ENCODE results near the gene RPTOR. TPM values are rescaled to one million over a fixed set of nuclear protein-coding genes. Genes with fewer than 3 reads are reported as not detected.

RPTOR gene
- total RNA-seq, 1 donor from 2014 or later: 53.7 TPM

- TF ChIP-seq CTCF (IDR thresholded peaks at IDR 0.05; ENCODE audit: unreplicated experiment): no peak
- no peak for DNase-seq (ENCODE audit: low spot score in 2 of 2, unreplicated experiment in 2 of 2)
- Mint-ChIP-seq H3K4me1 (peaks cover 10% of the 10 kb centered on the region), H3K36me3 (no peaks in the 10 kb centered on the region), H3K9me3 (no peaks in the 10 kb centered on the region), H3K27ac (no peak overlapping the region), H3K4me3 (no peak overlapping the region), H3K27me3 (ENCODE audit: low read depth) (no peaks in the 10 kb centered on the region)
These were observed 73.7 kb downstream of the RPTOR start for GRCh38 chr17:80618304-80618703.

- Mint-ChIP-seq H3K4me1 (peaks cover 3% of the 10 kb centered on the region), H3K27me3 (ENCODE audit: low read depth) (no peaks in the 10 kb centered on the region), H3K36me3 (no peaks in the 10 kb centered on the region), H3K27ac (no peak overlapping the region), H3K4me3 (no peak overlapping the region), H3K9me3 (no peaks in the 10 kb centered on the region)
- no peak for TF ChIP-seq CTCF (IDR thresholded peaks at IDR 0.05; ENCODE audit: unreplicated experiment)
- DNase-seq (ENCODE audit: low spot score in 2 of 2, unreplicated experiment in 2 of 2): no peak
These were observed 75.0 kb downstream of the RPTOR start for GRCh38 chr17:80619535-80620235.

GRCh38 chr17:80621335-80621996, 76.8 kb downstream of the RPTOR start:
- DNase-seq (ENCODE audit: low spot score in 2 of 2, unreplicated experiment in 2 of 2): no peak
- H3K36me3 Mint-ChIP-seq: peaks cover 4% of the 10 kb centered on the region
- no peak for TF ChIP-seq CTCF (IDR thresholded peaks at IDR 0.05; ENCODE audit: unreplicated experiment)
- no peaks in the 10 kb centered on the region for H3K9me3 Mint-ChIP-seq
- H3K27me3 Mint-ChIP-seq (ENCODE audit: low read depth): no peaks in the 10 kb centered on the region
- no peak overlapping the region for H3K4me3 Mint-ChIP-seq
- H3K27ac Mint-ChIP-seq: no peak overlapping the region
- H3K4me1 Mint-ChIP-seq: no peaks in the 10 kb centered on the region

GRCh38 chr17:80621997-80622357, 77.3 kb downstream of the RPTOR start:
- no peaks in the 10 kb centered on the region for H3K27me3 Mint-ChIP-seq (ENCODE audit: low read depth)
- H3K36me3 Mint-ChIP-seq: peaks cover 7% of the 10 kb centered on the region
- TF ChIP-seq CTCF (IDR thresholded peaks at IDR 0.05; ENCODE audit: unreplicated experiment): no peak
- no peak overlapping the region for H3K27ac Mint-ChIP-seq
- no peaks in the 10 kb centered on the region for H3K9me3 Mint-ChIP-seq
- no peak overlapping the region for H3K4me3 Mint-ChIP-seq
- DNase-seq (ENCODE audit: low spot score in 2 of 2, unreplicated experiment in 2 of 2): no peak
- no peaks in the 10 kb centered on the region for H3K4me1 Mint-ChIP-seq

GRCh38 chr17:80624864-80625263, 80.2 kb downstream of the RPTOR start:
- no peak for TF ChIP-seq CTCF (IDR thresholded peaks at IDR 0.05; ENCODE audit: unreplicated experiment)
- Mint-ChIP-seq H3K4me1 (no peaks in the 10 kb centered on the region), H3K4me3 (no peak overlapping the region), H3K27me3 (ENCODE audit: low read depth) (no peaks in the 10 kb centered on the region), H3K36me3 (peaks cover 10% of the 10 kb centered on the region), H3K9me3 (no peaks in the 10 kb centered on the region), H3K27ac (no peak overlapping the region)
- DNase-seq (ENCODE audit: low spot score in 2 of 2, unreplicated experiment in 2 of 2): no peak

Data from mesothelial cell of epicardium (in vitro differentiated cells).